Naive B cell (primary cell): ENCODE results near the gene LMTK2. TPM values are rescaled to one million over a fixed set of nuclear protein-coding genes. Genes with fewer than 3 reads are reported as not detected.

Source experiments
- ATAC-seq, 2 donors: fragments of 150-1000 bp; cut with Tn5 transposase; 2 replicates each; pipeline ENCODE4 v1.10.0; 2021; ENCODE audit warnings: low read depth in 2 of 2, mild to moderate bottlenecking in 2 of 2, moderate library complexity in 2 of 2
- DNase-seq: peaks from one replicate; pipeline ENCODE4 v3.0.0; 2022
- H3K27ac Mint-ChIP-seq, 6 donors: one replicate each; pipeline ENCODE4 v1.8.0; 2020 to 2022; ENCODE audit warnings: mild to moderate bottlenecking in 6 of 6, mixed read lengths in 6 of 6, moderate library complexity in 5 of 6, inconsistent platforms in 2 of 6
- H3K27me3 Mint-ChIP-seq, 3 donors: one replicate each; pipeline ENCODE4 v1.8.0; 2021 to 2022; ENCODE audit warnings: mixed read lengths in 3 of 3, mild to moderate bottlenecking in 1 of 3
- H3K36me3 Mint-ChIP-seq, 2 donors: one replicate each; pipeline ENCODE4 v1.8.0; 2020 to 2022; ENCODE audit warnings: mixed read lengths in 2 of 2, inconsistent platforms in 1 of 2, mild to moderate bottlenecking in 1 of 2
- H3K4me1 Mint-ChIP-seq, 3 donors: one replicate each; pipeline ENCODE4 v1.8.0; 2020 to 2022; ENCODE audit warnings: mixed read lengths in 3 of 3, inconsistent platforms in 1 of 3, mild to moderate bottlenecking in 1 of 3, moderate library complexity in 1 of 3
- H3K4me3 Mint-ChIP-seq, 8 donors: one replicate each; pipeline ENCODE4 v1.8.0; 2020 to 2022; ENCODE audit warnings: mild to moderate bottlenecking in 8 of 8, mixed read lengths in 8 of 8, moderate library complexity in 8 of 8, inconsistent platforms in 2 of 8
- H3K9me3 Mint-ChIP-seq, 7 donors: one replicate each; pipeline ENCODE4 v1.8.0; 2020 to 2022; ENCODE audit warnings: mixed read lengths in 7 of 7, mild to moderate bottlenecking in 5 of 7, inconsistent platforms in 2 of 7, moderate library complexity in 1 of 7
- polyA plus RNA-seq, 6 donors: library from polyadenylated mRNA; unstranded; fragments of 300-500 nt; fragmentation: Illumina TruSeq; gene quantifications; one replicate each; pipeline ENCODE4 v1.2.3, GENCODE V29; 2021; ENCODE audit warnings: low read depth in 6 of 6

The LMTK2 gene
- polyA plus RNA-seq, 6 donors from 2014 or later: 1.4 to 3.5 (median 2.0) TPM

DNA sequence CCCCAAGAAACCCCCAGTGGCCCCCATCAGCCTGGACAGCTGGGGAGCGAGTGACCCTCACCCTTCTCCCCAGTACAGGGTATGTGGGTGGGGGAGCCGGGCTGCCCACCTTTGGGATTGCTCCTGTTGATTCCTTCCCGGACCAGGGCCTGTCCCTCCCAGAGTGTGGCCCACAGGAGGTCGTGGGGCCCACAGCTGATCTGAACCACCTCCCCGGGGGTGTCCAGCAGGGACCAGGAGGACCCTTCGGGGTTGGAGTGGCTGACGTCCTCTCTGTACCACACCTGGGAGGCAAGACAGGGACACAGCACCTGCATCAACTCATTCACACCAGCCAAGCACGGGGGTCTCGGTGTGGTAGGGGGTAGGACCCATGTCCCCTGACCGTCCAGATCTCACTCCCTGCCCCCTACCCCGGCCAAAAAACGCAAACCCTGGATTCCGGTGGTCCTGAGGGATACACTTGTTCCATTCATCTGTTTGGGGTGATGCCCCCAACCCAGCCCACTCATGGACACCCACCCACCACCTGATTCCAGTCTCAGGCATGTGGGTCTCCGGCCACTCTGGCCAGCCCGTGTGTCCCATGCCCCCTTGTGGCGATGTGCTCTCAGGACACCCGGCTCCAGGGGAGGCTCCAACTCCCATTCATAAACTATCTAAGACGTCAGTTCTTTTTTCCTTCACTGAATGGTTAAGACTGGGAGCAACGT lies 134.5 kb downstream of the LMTK2 start:
- ATAC-seq (peak; percentile 36 to 37), DNase-seq (peak; percentile 27)
- Mint-ChIP-seq H3K4me1 (peaks cover 0 to 7% (median 4%) of the 10 kb centered on the region in 3 donors), H3K4me3 (no peak overlapping the region), H3K9me3 (no peaks in the 10 kb centered on the region), H3K27me3 (no peaks in the 10 kb centered on the region), H3K27ac (no peak overlapping the region), H3K36me3 (peaks cover 6 to 7% of the 10 kb centered on the region in 2 donors)

GRCh38 chr7:98241674-98242241 lies 135.1 kb downstream of the LMTK2 start:
- Mint-ChIP-seq H3K9me3 (no peaks in the 10 kb centered on the region), H3K4me1 (peaks cover 0 to 7% (median 4%) of the 10 kb centered on the region in 3 donors), H3K4me3 (no peak overlapping the region), H3K27ac (no peak overlapping the region), H3K36me3 (peaks cover 6 to 7% of the 10 kb centered on the region in 2 donors), H3K27me3 (no peaks in the 10 kb centered on the region)
- ATAC-seq (no peak), DNase-seq (no peak)

DNA sequence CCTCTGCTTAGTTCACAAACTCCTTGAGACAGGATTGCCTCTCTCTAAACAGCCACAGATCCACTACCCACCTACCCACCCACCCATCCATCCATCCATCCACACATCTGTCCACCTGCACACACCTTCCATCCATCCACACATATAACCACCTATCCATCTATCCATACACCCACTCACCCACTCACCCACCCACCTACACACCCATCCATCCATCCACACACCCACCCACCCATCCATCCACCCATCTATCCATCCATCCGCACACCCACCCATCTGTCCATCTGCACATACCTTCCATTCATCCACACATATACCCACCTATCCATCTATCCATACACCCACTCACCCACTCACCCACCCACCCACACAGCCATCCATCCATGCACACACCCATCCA lies 135.7 kb downstream of the LMTK2 start:
- Mint-ChIP-seq H3K27me3 (no peaks in the 10 kb centered on the region), H3K36me3 (peaks cover 6 to 7% of the 10 kb centered on the region in 2 donors), H3K4me3 (no peak overlapping the region), H3K27ac (no peak overlapping the region), H3K9me3 (no peaks in the 10 kb centered on the region), H3K4me1 (peaks cover under 1 to 7% (median 4%) of the 10 kb centered on the region in 3 donors)
- ATAC-seq (no peak), DNase-seq (no peak)

DNA sequence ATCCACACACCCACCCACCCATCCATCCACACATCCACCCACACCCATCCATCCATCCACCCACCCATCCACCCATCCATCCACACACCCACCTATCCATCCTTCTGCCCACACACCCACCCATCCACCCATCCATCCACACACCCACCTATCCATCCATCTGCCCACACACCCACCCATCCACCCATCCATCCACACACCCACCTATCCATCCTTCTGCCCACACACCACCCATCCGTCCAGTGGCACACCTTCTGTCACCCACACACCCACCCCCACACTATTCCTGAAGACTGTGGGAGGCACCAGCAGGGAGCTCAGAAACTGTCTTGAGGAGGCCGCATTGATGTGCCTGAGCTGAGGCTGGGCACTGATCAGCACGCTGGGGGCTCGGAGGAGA lies 136.3 kb downstream of the LMTK2 start:
- Mint-ChIP-seq H3K4me3 (no peak overlapping the region), H3K4me1 (peaks cover 4 to 7% (median 5%) of the 10 kb centered on the region in 3 donors), H3K27ac (no peak overlapping the region), H3K9me3 (no peaks in the 10 kb centered on the region), H3K27me3 (no peaks in the 10 kb centered on the region), H3K36me3 (peaks cover 6 to 7% of the 10 kb centered on the region in 2 donors)
- no peak for DNase-seq
- no peak for ATAC-seq

- Mint-ChIP-seq H3K4me1 (peaks cover 13 to 19% (median 18%) of the 10 kb centered on the region in 3 donors), H3K27me3 (no peaks in the 10 kb centered on the region), H3K4me3 (no peak overlapping the region), H3K36me3 (no peaks in the 10 kb centered on the region), H3K9me3 (no peaks in the 10 kb centered on the region), H3K27ac (no peak overlapping the region)
- no peak for ATAC-seq
- no peak for DNase-seq
Observed at GRCh38 chr7:98244871-98245270, 138.2 kb downstream of the LMTK2 start.

DNA sequence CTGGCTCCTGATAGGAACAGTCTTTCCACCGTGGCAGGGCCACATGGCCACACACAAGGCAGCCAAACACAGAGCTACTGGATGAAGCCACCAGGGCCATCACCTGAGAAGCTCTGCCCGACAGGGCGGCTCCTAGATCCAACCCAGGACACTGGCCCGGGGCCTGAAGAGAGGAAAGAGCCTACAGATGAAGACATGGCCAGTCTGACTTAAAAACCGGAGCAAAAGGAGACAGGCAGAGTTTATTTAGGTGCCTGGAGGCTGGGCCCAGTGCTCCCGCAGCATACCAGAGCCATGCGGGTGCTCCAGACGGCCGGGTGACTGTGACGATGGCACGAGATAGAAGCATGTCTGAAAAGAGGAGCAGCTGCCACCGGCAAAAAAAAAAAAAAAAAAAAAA lies 141.5 kb downstream of the LMTK2 start:
- peak overlapping the region in 1 of 8 donors; percentile 1 for H3K4me3 Mint-ChIP-seq
- no peaks in the 10 kb centered on the region for H3K9me3 Mint-ChIP-seq
- H3K27ac Mint-ChIP-seq: peak overlapping the region in 1 of 6 donors; percentile 87
- H3K36me3 Mint-ChIP-seq: no peaks in the 10 kb centered on the region
- DNase-seq (no peak), ATAC-seq (no peak)
- H3K4me1 Mint-ChIP-seq: peaks cover 23 to 42% (median 35%) of the 10 kb centered on the region in 3 donors
- no peaks in the 10 kb centered on the region for H3K27me3 Mint-ChIP-seq

DNA sequence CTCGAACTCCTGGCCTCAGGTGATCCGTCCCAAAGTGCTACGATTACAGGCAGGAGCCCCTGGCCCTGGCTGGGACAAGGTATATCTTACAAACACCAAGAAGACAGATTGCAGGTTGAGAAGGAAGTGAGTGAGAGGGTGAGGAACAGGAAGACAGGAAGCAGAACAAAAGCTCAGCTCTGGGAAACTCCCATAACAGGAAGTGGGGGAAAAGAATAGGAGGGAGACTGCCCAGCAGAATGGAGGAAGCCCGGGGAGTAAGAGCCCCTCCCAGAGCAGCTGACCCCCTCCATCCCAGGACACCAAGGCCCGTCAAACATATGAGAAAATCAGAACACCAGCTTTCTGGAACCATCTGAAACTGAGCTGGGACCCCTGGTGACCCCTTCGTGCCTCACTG lies 142.4 kb downstream of the LMTK2 start:
- H3K4me1 Mint-ChIP-seq: peaks cover 23 to 47% (median 35%) of the 10 kb centered on the region in 3 donors
- peak overlapping the region in 1 of 6 donors; percentile 35 for H3K27ac Mint-ChIP-seq
- H3K9me3 Mint-ChIP-seq: no peaks in the 10 kb centered on the region
- ATAC-seq: no peak
- H3K27me3 Mint-ChIP-seq: no peaks in the 10 kb centered on the region
- H3K4me3 Mint-ChIP-seq: peak overlapping the region in 5 of 8 donors; percentile 18 to 53 (median 25)
- H3K36me3 Mint-ChIP-seq: no peaks in the 10 kb centered on the region
- DNase-seq: no peak

DNA sequence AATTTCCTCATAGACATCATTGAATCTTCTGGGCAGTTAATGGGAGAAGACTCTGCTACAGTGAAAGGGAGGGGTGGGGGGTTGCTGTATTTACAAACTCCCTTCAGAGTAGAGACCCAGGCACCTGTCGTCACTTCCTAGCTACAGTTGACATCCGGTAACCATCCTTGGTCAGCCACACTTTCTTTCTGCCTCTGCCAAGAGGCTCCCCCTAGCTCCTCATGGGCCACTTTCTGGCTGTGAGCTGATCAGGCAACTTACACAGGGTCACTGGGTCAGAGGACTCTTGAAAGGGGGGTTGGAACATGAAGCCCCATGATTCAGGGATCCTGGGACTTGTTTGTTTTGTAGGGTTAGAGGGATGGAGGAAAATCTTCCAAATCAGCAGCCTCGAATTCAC lies 144.1 kb downstream of the LMTK2 start:
- Mint-ChIP-seq H3K36me3 (no peaks in the 10 kb centered on the region), H3K9me3 (no peaks in the 10 kb centered on the region), H3K4me3 (peak overlapping the region; percentile 91 to 98 (median 96)), H3K27me3 (no peaks in the 10 kb centered on the region), H3K27ac (peak overlapping the region; percentile 88 to 96 (median 94)), H3K4me1 (peaks cover 23 to 47% (median 35%) of the 10 kb centered on the region in 3 donors)
- DNase-seq (no peak), ATAC-seq (no peak)

DNA sequence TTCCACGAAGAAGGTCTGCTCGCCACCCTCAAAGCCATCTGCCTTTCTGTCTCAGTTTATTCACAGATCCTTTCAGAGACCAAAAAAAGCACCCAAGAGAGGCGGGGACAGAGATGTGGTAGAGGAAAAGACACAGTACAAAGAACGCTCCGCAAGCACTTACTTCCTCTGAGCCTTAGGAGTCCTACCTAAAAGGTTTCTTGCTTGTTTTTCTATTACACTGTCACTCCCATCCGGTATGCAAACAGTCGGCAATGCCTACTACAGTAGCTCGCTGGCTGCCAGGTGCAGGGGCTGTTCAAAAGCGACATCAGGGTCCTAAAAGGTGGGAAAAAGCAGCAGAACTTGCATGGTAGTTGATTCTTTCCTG lies 144.6 kb downstream of the LMTK2 start:
- H3K4me3 Mint-ChIP-seq: peak overlapping the region; percentile 91 to 98 (median 96)
- DNase-seq (peak; percentile 61), ATAC-seq (peak; percentile 58)
- H3K27ac Mint-ChIP-seq: peak overlapping the region; percentile 88 to 96 (median 94)
- H3K9me3 Mint-ChIP-seq: no peaks in the 10 kb centered on the region
- H3K4me1 Mint-ChIP-seq: peaks cover 23 to 47% (median 35%) of the 10 kb centered on the region in 3 donors
- no peaks in the 10 kb centered on the region for H3K27me3 Mint-ChIP-seq
- H3K36me3 Mint-ChIP-seq: no peaks in the 10 kb centered on the region

GRCh38 chr7:98251601-98252424 lies 145.2 kb downstream of the LMTK2 start, which contains the start of gene TECPR1:
Gene TECPR1 (minus strand): TSS chr7:98252232. CDS start chr7:98246146, 6,086 bp downstream.
- peaks cover 23 to 47% (median 40%) of the 10 kb centered on the region in 3 donors for H3K4me1 Mint-ChIP-seq
- peak within 1 kb of the TSS; percentile 91 to 98 (median 96) for H3K4me3 Mint-ChIP-seq
- H3K27ac Mint-ChIP-seq: peak within 1 kb of the TSS; percentile 88 to 97 (median 96)
- DNase-seq: peak; percentile 91
- peaks cover 0 to 5% of the 10 kb centered on the region in 2 donors for H3K36me3 Mint-ChIP-seq
- H3K9me3 Mint-ChIP-seq: no peaks in the 10 kb centered on the region
- H3K27me3 Mint-ChIP-seq: no peaks in the 10 kb centered on the region
- ATAC-seq: peak; percentile 86 to 89

DNA sequence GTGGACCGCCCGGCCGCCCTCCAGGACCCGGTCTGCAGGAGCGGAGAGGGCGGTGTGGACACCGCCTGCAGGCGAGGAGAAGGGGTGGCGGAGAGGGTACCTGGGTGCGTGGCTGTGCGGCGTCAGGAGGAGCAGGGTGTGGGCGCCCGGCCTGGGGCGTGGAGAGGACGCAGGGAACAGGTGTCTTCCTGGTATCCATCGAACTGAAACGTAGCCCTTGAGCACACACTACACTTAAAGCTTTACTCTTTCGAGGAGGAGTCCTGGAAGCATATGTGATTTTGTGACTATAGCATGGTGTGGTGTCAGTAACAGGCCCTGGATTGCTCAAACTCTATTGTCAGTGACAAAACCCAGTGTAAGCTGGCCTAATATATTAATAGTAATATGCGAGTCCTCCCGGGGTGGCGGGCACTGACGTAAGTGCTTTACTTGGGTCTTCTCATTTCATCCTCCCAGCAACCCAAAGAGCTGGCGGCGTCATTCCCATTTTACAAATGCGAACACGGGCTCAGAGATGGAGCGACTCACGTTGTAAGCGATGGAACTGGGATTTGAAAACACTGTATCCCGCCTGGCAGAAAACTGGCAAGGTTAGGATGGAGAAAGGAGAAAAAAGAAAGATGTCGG lies 145.9 kb downstream of the LMTK2 start:
- DNase-seq (no peak), ATAC-seq (peak; percentile 19 to 35)
- Mint-ChIP-seq H3K27me3 (no peaks in the 10 kb centered on the region), H3K4me3 (peak overlapping the region; percentile 91 to 98 (median 96)), H3K27ac (peak overlapping the region; percentile 88 to 97 (median 96)), H3K9me3 (no peaks in the 10 kb centered on the region), H3K4me1 (peaks cover 23 to 44% (median 42%) of the 10 kb centered on the region in 3 donors), H3K36me3 (peaks cover 0 to 6% of the 10 kb centered on the region in 2 donors)

DNA sequence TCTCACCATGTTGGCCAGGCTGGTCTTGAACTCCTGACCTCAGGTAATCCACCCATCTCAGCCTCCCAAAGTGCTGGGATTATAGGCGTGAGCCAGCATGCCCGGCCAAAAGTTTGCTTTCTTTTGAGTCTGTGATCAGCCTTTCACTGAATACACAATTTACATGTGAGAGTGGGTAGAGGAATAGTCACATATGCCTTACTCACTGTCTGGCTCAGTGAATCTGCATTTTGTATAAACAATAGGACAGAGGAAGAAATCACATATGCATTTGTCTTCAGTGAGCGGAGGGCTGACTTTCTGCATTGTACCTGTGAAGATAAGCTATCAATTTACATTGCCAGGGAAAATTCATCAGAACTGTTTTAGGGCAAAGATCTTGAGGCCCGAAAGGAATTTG lies 147.9 kb downstream of the LMTK2 start:
- DNase-seq (no peak), ATAC-seq (no peak)
- H3K4me3 Mint-ChIP-seq: peak overlapping the region in 1 of 8 donors; percentile 50
- H3K27me3 Mint-ChIP-seq: no peaks in the 10 kb centered on the region
- H3K4me1 Mint-ChIP-seq: peaks cover 13 to 33% (median 32%) of the 10 kb centered on the region in 3 donors
- peaks cover 0 to 6% of the 10 kb centered on the region in 2 donors for H3K36me3 Mint-ChIP-seq
- peak overlapping the region in 2 of 6 donors; percentile 15 to 43 for H3K27ac Mint-ChIP-seq
- no peaks in the 10 kb centered on the region for H3K9me3 Mint-ChIP-seq
